Measurements from ENCODE around the gene KRTAP10-4. TPM values are rescaled to one million over a fixed set of nuclear protein-coding genes. Genes with fewer than 3 reads are reported as not detected.
"Not testable (repeated sequence)": the region's sequence is repeated elsewhere in the genome, so short reads cannot be mapped to it uniquely, and the experiment has no call there.

Gene KRTAP10-4
- total RNA-seq, 3 donors from 2014 or later, result not detected

DNA sequence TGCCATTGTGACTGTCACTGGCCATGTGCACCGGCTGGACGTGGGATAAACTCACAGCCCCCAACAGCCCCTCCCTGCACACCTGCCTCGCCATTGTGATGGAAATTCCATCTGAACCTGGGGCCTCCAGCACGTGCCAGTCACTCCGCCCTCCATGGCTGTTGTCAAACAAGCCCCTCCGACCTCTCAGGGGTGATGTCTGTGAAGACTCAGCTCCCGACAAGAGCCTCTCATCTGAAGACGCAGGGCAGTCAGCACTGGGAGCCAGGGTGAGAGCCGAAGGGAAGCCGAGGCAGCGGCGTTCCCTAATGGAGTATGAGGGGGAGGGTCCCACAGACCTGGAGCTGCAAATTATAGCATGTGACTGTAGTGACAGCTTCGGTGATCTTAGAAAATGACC lies 20.8 kb upstream of the KRTAP10-4 start:
- TF ChIP-seq POLR2A (IDR thresholded peaks at IDR 0.05), result no peak
- no peak for TF ChIP-seq POLR2AphosphoS5 (IDR thresholded peaks at IDR 0.05)
- TF ChIP-seq, protein P1, sequence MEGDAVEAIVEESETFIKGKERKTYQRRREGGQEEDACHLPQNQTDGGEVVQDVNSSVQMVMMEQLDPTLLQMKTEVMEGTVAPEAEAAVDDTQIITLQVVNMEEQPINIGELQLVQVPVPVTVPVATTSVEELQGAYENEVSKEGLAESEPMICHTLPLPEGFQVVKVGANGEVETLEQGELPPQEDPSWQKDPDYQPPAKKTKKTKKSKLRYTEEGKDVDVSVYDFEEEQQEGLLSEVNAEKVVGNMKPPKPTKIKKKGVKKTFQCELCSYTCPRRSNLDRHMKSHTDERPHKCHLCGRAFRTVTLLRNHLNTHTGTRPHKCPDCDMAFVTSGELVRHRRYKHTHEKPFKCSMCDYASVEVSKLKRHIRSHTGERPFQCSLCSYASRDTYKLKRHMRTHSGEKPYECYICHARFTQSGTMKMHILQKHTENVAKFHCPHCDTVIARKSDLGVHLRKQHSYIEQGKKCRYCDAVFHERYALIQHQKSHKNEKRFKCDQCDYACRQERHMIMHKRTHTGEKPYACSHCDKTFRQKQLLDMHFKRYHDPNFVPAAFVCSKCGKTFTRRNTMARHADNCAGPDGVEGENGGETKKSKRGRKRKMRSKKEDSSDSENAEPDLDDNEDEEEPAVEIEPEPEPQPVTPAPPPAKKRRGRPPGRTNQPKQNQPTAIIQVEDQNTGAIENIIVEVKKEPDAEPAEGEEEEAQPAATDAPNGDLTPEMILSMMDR (IDR thresholded peaks at IDR 0.05), result no peak
- H3K4me1 ChIP-seq, result no peaks in the 10 kb centered on the region
- intact Hi-C loops (cut with DNase I; ENCODE audit: low total_unique reads), result no loop called here
- H3K27ac ChIP-seq, result no peak overlapping the region
- peaks cover 0 to 5% of the 10 kb centered on the region in 2 donors for H3K9me3 ChIP-seq
- peaks cover 0 to 62% of the 10 kb centered on the region in 2 donors for H3K27me3 ChIP-seq
- H3K4me3 ChIP-seq, result no peak overlapping the region
- peak in 1 of 2 donors; percentile 34 for DNase-seq (ENCODE audit: low spot score in 2 of 2)
- H3K36me3 ChIP-seq, result no peaks in the 10 kb centered on the region

DNA sequence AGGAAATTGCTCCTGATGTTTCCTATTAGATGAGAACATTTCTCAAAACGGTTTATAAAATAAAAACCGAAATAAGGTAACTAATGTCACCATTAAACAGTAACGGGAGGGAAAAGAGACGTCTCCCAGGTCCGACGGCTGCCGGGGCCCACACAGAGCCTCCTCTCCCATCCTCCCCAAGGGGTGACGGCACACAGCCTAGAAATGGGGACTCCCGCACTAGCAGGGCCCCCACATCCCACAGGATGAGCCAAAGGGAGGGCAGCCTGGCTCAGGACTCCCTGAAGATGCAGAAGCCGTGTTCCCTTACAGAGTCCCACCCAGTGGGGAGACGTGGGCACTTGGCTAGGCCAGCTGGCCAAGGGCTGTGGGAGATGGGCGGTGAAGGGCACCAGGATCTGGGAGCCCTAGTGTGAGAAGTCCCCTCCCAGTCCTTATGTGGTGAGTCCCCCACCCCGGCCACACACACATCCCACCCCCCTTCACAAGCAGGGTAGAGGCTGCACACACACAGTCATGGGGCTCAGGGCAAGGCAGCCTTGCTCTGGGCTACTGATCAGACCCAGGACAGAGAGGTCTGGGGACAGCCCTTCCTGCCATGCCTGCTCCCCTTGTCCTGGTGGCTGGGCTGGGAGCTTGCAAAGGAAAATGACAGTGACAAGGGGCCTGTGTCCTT lies 18.2 kb upstream of the KRTAP10-4 start:
- intact Hi-C loops (cut with DNase I; ENCODE audit: low total_unique reads), result no loop called here
- Histone ChIP-seq H3K27me3 (peaks cover 0 to 46% of the 10 kb centered on the region in 2 donors), H3K27ac (no peak overlapping the region), H3K4me3 (no peak overlapping the region), H3K36me3 (no peaks in the 10 kb centered on the region), H3K9me3 (peaks cover 5 to 6% of the 10 kb centered on the region in 2 donors), H3K4me1 (no peaks in the 10 kb centered on the region)
- TF ChIP-seq, protein P1 (IDR thresholded peaks at IDR 0.05), result no peak
- peak in 1 of 2 donors; percentile 38 for DNase-seq (ENCODE audit: low spot score in 2 of 2)

DNA sequence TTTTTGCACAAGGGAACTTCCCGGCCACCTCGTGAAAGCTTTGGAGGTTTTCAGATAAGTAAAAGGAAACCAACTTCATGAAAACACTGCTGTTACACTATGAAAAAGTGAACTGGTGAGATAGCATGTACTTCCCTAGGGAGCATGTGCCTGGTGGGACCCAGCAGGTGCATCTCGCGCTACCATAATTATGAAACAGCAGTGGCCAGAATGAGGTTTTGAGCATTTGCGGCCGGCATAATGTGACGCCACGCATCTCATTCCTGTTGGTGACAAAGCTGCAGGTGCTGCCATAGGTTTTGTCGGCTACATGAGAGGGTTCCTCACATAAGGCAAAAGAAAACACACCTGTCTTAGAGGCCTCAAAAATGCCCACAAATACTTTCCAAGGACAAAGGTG lies 16.6 kb upstream of the KRTAP10-4 start:
- Histone ChIP-seq H3K4me1 (no peaks in the 10 kb centered on the region), H3K27ac (no peak overlapping the region), H3K9me3 (peaks cover 5 to 6% of the 10 kb centered on the region in 2 donors), H3K4me3 (no peak overlapping the region), H3K36me3 (no peaks in the 10 kb centered on the region), H3K27me3 (peaks cover 0 to 43% of the 10 kb centered on the region in 2 donors)
- DNase-seq (ENCODE audit: low spot score in 2 of 2), result no peak
- TF ChIP-seq, protein P1 (IDR thresholded peaks at IDR 0.05), result no peak
- TF ChIP-seq POLR2AphosphoS5 (IDR thresholded peaks at IDR 0.05) (no peak), POLR2A (IDR thresholded peaks at IDR 0.05) (no peak)
- intact Hi-C loops (cut with DNase I; ENCODE audit: low total_unique reads), result no loop called here

DNA sequence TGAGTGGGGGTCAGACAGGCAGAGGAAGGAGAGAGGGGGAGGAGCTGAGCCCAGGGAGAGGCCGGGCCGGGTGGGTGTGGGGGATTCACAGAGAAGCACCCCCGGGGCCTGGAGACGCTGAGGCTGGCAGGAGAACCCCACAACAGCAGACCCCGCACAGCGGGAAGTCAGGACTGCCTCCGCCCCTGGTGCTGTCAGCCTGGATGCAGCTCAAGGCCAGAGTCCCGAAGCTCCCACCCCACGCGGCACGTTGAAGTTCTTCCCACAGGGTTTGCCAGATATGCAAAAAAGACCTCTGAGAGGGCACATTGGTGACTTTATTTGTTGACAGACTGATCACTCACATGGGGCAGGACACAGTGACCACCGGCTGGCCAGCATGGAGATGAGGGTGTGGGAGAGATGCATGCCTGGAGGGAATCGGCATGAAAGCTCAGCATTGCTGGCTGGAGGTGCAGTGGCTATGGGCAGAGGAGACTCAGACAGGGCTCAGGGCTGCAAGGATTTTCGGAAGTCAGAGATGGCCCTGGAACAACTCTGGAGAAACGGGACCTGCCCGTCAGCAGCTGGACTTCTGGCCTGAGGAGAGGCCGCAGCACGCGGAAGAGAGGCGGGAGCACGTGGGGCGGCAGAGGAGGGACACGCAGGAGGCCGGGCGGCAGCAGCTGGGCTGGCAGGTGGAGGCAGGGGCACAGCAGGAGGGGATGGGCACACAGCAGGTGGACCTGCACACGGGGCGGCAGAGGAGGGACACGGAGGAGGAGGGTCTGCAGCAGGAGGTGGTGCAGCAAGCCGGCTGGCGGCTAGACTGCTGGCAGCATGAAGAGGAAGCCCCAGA lies 15.8 kb upstream of the KRTAP10-4 start:
- TF ChIP-seq POLR2AphosphoS5 (IDR thresholded peaks at IDR 0.05) (no peak), POLR2A (IDR thresholded peaks at IDR 0.05) (no peak)
- TF ChIP-seq, protein P1 (IDR thresholded peaks at IDR 0.05), result no peak
- Histone ChIP-seq H3K36me3 (no peaks in the 10 kb centered on the region), H3K4me3 (no peak overlapping the region), H3K27ac (no peak overlapping the region), H3K9me3 (peaks cover 6 to 7% of the 10 kb centered on the region in 2 donors), H3K4me1 (no peaks in the 10 kb centered on the region), H3K27me3 (peaks cover 0 to 35% of the 10 kb centered on the region in 2 donors)
- intact Hi-C loops (cut with DNase I; ENCODE audit: low total_unique reads), result no loop called here
- peak in 1 of 2 donors; percentile 50 for DNase-seq (ENCODE audit: low spot score in 2 of 2)

DNA sequence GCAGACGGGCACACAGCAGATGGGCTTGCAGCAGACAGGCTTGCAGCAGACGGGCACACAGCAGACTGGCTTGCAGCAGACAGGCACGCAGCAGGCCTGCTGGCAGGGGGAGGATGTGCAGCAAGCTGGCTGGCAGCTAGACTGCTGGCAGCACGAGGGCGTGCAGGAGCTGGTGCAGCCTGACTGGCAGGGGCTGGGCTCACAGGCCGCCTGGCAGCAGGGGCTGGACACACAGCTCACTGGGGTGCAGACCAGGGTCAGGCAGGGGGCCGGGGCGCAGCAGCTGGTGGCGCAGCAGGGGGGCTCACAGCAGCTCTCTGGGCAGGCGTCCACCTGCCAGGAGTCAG lies 15.2 kb upstream of the KRTAP10-4 start:
- DNase-seq (ENCODE audit: low spot score in 2 of 2); H3K36me3 ChIP-seq; intact Hi-C loops (cut with DNase I; ENCODE audit: low total_unique reads); H3K4me3 ChIP-seq; H3K4me1 ChIP-seq; H3K27ac ChIP-seq: not testable (repeated sequence)
- peaks cover 6 to 11% of the 10 kb centered on the region in 2 donors for H3K9me3 ChIP-seq
- peaks cover 0 to 32% of the 10 kb centered on the region in 2 donors for H3K27me3 ChIP-seq
